Measurements from ENCODE around the gene MTCH2. TPM values are rescaled to one million over a fixed set of nuclear protein-coding genes. Genes with fewer than 3 reads are reported as not detected.

MTCH2 gene
- polyA plus RNA-seq, 6 donors from 2014 or later = 56.9 to 77.3 (median 64.6) TPM

DNA sequence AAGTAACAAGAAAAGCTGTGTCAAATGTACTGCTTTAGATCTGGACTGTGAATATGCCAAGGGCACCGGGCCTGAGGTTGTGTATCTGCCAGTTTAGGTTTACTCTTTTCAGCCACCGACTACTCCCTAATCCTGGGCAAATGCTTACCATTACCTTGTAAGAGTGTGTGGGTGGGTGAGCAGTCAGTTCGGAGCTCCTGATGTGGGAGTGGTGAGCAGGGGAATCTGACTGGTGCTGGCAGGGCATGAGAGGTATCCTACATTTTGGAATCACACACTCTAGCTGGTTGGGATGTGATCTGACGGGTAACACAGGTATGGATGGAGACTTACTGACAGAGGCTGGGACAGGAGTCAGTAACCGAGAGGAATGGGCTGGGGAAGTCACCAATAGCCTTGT lies 58.5 kb downstream of the MTCH2 start:
- DNase-seq (no peak), ATAC-seq (ENCODE audit: low read depth in 2 of 2) (no peak)
- Mint-ChIP-seq H3K9me3 (no peaks in the 10 kb centered on the region), H3K4me1 (peaks cover 9 to 21% (median 16%) of the 10 kb centered on the region in 3 donors), H3K27ac (no peak overlapping the region), H3K27me3 (no peaks in the 10 kb centered on the region), H3K4me3 (peak overlapping the region in 2 of 8 donors; percentile 20 to 26), H3K36me3 (peaks cover 14 to 18% of the 10 kb centered on the region in 2 donors)

DNA sequence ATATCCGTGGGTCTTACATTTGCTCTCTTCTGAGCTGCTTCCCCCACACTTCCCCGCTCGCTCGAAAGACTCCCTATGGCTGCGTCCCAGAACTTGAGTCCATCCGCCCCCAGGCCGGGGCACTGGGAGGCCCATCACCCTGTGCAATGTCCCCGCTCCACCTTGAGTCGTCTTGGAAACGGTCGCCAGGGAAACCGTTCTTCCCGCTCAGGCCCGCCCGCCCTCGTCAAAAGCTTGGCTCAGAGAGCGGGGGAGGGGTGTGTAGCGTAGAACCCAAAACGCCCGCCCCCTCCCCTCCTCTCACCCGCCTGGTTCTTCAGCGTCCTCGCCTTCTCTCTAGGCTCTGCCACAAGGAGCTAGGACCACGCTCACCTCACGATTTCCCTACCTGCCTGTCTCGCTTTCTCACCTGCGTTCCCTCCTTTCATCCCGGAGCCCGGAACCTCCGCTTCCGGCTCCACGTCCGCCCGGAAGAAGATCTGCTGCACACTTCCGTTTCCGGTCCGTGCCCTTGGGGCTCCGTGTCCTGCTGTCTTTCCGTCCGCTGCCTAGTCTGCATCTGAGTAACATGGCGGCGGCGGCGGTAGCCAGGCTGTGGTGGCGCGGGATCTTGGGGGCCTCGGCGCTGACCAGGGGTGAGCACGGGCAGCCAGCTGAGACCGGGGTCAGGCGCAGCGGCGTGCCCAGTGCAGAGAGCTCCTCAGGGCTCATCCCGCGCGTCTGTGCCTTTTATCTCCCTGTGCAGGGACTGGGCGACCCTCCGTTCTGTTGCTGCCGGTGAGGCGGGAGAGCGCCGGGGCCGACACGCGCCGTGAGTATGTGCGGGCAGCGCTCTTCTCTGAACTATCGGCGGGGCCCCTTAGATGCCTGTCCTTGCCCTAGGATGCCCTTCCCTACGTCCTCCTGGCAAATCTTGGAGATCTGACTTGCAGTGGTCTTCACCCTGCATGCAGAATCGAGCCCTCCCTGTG lies 63.5 kb downstream of the MTCH2 start, which contains the start of the genes KBTBD4 and NDUFS3:
Gene KBTBD4 (minus strand): TSS at position 447 of the 971 bp plus-strand sequence. CDS start 19 bp downstream, at position 428.
Gene NDUFS3 (plus strand): TSS at position 551 of the 971 bp plus-strand sequence. CDS start 18 bp downstream, at position 569.
- no peaks in the 10 kb centered on the region for H3K27me3 Mint-ChIP-seq
- H3K4me1 Mint-ChIP-seq = peaks cover 14 to 44% (median 21%) of the 10 kb centered on the region in 3 donors
- H3K27ac Mint-ChIP-seq = peak within 1 kb of the TSS; percentile 94 to 100 (median 98)
- ATAC-seq (ENCODE audit: low read depth in 2 of 2) (peak; percentile 94 to 96), DNase-seq (peak; percentile 83)
- H3K36me3 Mint-ChIP-seq = peaks cover 9 to 13% of the 10 kb centered on the region in 2 donors
- H3K9me3 Mint-ChIP-seq = no peaks in the 10 kb centered on the region
- H3K4me3 Mint-ChIP-seq = peak within 1 kb of the TSS; percentile 92 to 100 (median 100)

DNA sequence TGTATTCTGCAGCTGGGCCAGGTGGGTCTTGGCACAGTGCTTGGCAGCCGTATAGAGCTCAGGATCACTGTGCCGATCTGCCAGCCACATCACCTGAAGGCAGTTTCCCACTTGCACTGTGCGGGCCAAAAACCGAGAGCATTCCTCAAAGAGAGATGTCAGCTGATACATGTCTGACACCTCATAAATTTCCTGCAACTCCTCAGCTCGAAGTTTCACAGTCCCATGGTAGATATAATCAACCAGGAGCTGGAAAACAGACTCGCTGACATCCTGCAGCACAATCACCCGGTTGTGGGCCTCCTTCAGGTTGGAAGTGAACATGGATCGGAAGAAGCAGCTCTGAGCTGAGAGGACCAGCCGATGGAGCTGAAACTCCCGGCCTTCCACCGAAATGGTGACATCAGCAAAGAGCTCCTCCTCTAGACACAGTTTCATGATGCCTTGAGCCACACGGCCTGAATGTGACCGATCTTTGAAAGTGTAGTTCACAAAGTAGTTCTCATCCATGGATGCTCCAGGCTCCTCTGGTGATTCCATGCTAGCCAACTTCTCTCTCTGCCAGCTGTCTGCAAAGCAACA lies 64.8 kb downstream of the MTCH2 start:
- Mint-ChIP-seq H3K4me3 (peak overlapping the region; percentile 92 to 100 (median 100)), H3K27ac (peak overlapping the region in 5 of 6 donors; percentile 32 to 94 (median 59)), H3K9me3 (no peaks in the 10 kb centered on the region), H3K36me3 (peaks cover 7 to 10% of the 10 kb centered on the region in 2 donors), H3K27me3 (no peaks in the 10 kb centered on the region), H3K4me1 (peaks cover 23 to 53% (median 23%) of the 10 kb centered on the region in 3 donors)
- no peak for ATAC-seq (ENCODE audit: low read depth in 2 of 2)
- DNase-seq = no peak

DNA sequence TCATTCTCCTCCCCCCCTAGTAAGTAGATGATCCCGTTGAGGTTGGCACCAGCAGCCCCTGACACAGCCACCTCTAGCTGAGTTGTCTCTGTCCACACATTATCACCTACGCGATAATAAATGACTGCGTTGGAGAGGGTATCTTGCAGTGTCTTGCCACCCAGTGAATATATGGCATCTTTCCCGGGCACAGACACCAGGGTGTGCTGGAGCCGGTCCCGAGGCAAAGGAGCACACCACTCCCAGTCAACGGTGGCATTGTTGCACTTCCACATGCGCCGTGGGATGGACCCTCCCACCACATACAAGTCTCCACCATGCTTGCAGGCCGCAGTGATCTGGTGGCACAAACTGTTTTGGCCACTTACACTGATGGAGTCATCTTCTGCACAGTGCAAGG lies 69.0 kb downstream of the MTCH2 start:
- H3K9me3 Mint-ChIP-seq = no peaks in the 10 kb centered on the region
- no peaks in the 10 kb centered on the region for H3K27me3 Mint-ChIP-seq
- H3K36me3 Mint-ChIP-seq = peaks cover 0 to 6% of the 10 kb centered on the region in 2 donors
- DNase-seq = no peak
- H3K4me3 Mint-ChIP-seq = peak overlapping the region in 1 of 8 donors; percentile 30
- peaks cover 11 to 33% (median 21%) of the 10 kb centered on the region in 3 donors for H3K4me1 Mint-ChIP-seq
- ATAC-seq (ENCODE audit: low read depth in 2 of 2) = no peak
- no peak overlapping the region for H3K27ac Mint-ChIP-seq

DNA sequence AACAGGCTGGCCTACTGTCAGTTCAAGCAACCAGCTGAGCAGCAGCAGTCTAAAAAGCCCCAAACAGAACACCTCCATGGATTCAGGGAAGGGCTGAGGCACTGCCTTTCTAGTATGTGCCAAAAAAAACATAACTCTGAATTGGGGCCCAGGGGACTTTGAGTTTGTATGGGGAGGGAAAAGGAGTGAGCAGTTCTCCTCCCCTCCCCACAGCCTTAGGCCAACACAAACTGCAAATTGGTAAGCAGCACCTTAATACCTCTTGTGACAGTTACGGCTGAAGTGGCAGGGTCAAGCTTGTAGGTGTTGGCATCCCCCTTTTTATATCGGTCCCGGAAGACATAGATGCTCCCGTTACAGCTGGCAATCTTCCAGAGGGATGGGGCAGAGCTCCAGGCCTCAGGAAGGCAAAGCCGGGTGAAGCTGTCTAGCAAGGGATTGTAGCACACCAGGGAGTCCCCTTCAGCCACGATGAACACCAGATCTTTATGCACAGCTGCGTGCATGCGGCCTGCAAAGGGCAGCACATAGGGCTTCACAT lies 69.6 kb downstream of the MTCH2 start:
- no peaks in the 10 kb centered on the region for H3K9me3 Mint-ChIP-seq
- H3K4me3 Mint-ChIP-seq = peak overlapping the region in 1 of 8 donors; percentile 30
- peaks cover 10 to 29% (median 21%) of the 10 kb centered on the region in 3 donors for H3K4me1 Mint-ChIP-seq
- H3K27ac Mint-ChIP-seq = no peak overlapping the region
- ATAC-seq (ENCODE audit: low read depth in 2 of 2) = no peak
- no peak for DNase-seq
- H3K36me3 Mint-ChIP-seq = peaks cover 0 to 6% of the 10 kb centered on the region in 2 donors
- no peaks in the 10 kb centered on the region for H3K27me3 Mint-ChIP-seq

DNA sequence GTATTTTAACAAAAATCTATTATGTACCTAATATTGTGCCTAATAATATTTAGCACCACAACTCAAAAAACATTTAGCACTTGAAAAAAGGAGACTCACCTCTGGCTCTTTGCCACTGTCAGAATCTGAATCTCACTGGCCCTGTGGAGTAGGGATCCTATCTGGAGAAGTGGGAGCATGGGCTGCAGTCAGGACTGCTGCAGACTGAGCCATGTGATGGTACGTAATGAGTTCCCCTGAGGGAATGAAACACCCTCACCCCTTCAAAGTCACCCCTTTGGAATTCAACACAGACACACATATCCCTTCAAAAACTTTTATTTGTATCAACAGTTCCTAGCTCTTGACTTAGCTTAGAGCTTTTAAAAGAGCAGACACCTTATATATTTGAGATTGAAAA lies 70.5 kb downstream of the MTCH2 start:
- peak overlapping the region in 1 of 8 donors; percentile 15 for H3K4me3 Mint-ChIP-seq
- no peak for DNase-seq
- no peak for ATAC-seq (ENCODE audit: low read depth in 2 of 2)
- H3K27me3 Mint-ChIP-seq = no peaks in the 10 kb centered on the region
- H3K4me1 Mint-ChIP-seq = peaks cover 5 to 21% (median 20%) of the 10 kb centered on the region in 3 donors
- H3K36me3 Mint-ChIP-seq = peaks cover 0 to 6% of the 10 kb centered on the region in 2 donors
- peak overlapping the region in 3 of 6 donors; percentile 7 to 39 (median 17) for H3K27ac Mint-ChIP-seq
- H3K9me3 Mint-ChIP-seq = no peaks in the 10 kb centered on the region

DNA sequence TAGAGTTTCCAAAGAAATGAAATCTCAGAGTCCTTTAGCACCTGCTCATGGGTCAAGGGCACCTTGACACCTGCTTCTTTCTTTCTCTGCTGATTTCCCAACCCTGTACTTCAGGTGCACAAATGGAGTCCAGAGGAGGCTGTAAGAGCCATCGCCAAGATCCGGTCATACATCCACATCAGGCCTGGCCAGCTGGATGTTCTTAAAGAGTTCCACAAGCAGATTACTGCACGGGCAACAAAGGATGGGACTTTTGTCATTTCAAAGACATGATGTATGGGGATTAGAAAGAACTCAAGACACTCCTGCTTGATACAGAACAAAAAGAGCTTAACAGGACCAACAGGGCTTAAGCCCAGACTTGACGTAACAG lies 71.0 kb downstream of the MTCH2 start:
- no peak for DNase-seq
- peak overlapping the region in 4 of 6 donors; percentile 12 to 59 (median 41) for H3K27ac Mint-ChIP-seq
- peaks cover 0 to 6% of the 10 kb centered on the region in 2 donors for H3K36me3 Mint-ChIP-seq
- peaks cover 9 to 27% (median 21%) of the 10 kb centered on the region in 3 donors for H3K4me1 Mint-ChIP-seq
- no peaks in the 10 kb centered on the region for H3K9me3 Mint-ChIP-seq
- no peaks in the 10 kb centered on the region for H3K27me3 Mint-ChIP-seq
- no peak for ATAC-seq (ENCODE audit: low read depth in 2 of 2)
- peak overlapping the region in 1 of 8 donors; percentile 15 for H3K4me3 Mint-ChIP-seq

DNA sequence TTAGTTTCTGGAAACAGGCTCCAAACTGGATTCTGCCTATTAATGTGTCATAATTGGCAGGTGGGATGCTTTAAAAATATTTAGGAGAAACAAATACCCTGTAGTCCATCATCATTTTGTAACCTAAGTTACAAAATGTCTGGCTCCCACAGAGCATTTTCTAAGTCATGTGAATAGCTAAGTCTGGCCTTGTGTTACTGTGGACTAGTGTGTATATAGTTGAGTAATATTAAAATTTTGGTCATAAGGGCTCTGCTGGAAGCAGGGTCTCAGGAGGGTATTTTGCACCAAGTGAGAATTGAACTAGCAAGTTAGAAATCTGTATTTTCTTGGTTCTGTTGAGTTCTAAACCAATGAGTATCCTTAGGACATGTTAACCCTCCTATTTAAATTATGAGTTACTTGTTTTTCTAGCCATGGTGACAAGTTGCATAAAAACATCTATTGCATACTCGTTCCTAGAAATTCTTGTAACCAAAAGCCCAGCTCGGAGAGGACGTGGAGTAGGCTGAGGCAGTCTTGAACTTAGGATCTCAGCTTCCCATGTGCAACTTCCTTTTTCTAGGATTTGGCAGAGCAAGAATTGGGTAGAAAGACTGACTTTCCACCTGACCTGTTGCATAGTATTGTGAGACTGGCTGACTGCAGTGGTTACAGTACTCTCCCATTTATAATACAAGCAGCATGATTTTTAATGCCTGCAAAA lies 71.6 kb downstream of the MTCH2 start:
- no peaks in the 10 kb centered on the region for H3K27me3 Mint-ChIP-seq
- DNase-seq = no peak
- H3K4me1 Mint-ChIP-seq = peaks cover 9 to 27% (median 22%) of the 10 kb centered on the region in 3 donors
- no peak for ATAC-seq (ENCODE audit: low read depth in 2 of 2)
- H3K9me3 Mint-ChIP-seq = no peaks in the 10 kb centered on the region
- H3K36me3 Mint-ChIP-seq = peaks cover 0 to 6% of the 10 kb centered on the region in 2 donors
- peak overlapping the region in 1 of 6 donors; percentile 12 for H3K27ac Mint-ChIP-seq
- H3K4me3 Mint-ChIP-seq = peak overlapping the region in 1 of 8 donors; percentile 15

DNA sequence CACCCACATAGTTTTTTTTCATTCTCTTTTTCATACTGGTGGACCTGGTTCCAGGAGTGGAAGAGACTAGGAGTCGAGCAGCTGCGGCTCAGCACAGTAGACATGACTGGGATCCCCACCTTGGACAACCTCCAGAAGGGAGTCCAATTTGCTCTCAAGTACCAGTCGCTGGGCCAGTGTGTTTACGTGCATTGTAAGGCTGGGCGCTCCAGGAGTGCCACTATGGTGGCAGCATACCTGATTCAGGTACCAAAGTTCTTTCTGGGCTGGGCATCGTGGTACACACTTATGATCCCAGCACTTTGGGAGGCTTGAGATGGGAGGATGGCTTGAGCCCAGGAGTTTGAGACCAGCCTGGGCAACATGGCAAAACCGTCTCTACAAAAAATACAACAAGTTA lies 72.7 kb downstream of the MTCH2 start:
- DNase-seq (no peak), ATAC-seq (ENCODE audit: low read depth in 2 of 2) (no peak)
- Mint-ChIP-seq H3K4me1 (peaks cover 14 to 31% (median 25%) of the 10 kb centered on the region in 3 donors), H3K27ac (peak overlapping the region in 1 of 6 donors; percentile 47), H3K4me3 (no peak overlapping the region), H3K36me3 (peaks cover 0 to 6% of the 10 kb centered on the region in 2 donors), H3K27me3 (no peaks in the 10 kb centered on the region), H3K9me3 (no peaks in the 10 kb centered on the region)

Other genes with a start within 250 kb of the MTCH2 start
- 10 to 100 TPM in 5 of 6 donors, 1 to 10 TPM in 1; 7.5 to 21.9 (median 17.2) TPM for gene SLC39A13, start 234.0 kb downstream of the MTCH2 start, polyA plus RNA-seq (ENCODE audit: low read depth in 6 of 6)
- 100 to 1,000 TPM in 2 of 6 donors, 10 to 100 TPM in 4; 78.6 to 109 (median 95.1) TPM for gene PSMC3, start 216.1 kb downstream of the MTCH2 start, polyA plus RNA-seq (ENCODE audit: low read depth in 6 of 6)
- gene RAPSN, start 193.4 kb downstream of the MTCH2 start, polyA plus RNA-seq (ENCODE audit: low read depth in 6 of 6) = not detected
- 10 to 100 TPM; 61.5 to 96.8 (median 69.0) TPM for gene CELF1, start 89.4 kb downstream of the MTCH2 start, polyA plus RNA-seq (ENCODE audit: low read depth in 6 of 6)
- 100 to 1,000 TPM in 1 of 6 donors, 10 to 100 TPM in 5; 69.3 to 133 (median 81.2) TPM for gene PTPMT1, start 77.0 kb downstream of the MTCH2 start, polyA plus RNA-seq (ENCODE audit: low read depth in 6 of 6)
- gene KBTBD4, start 63.6 kb downstream of the MTCH2 start, polyA plus RNA-seq (ENCODE audit: low read depth in 6 of 6) = 10 to 100 TPM; 32.5 to 71.8 (median 46.1) TPM
- gene NDUFS3, start 63.5 kb downstream of the MTCH2 start, polyA plus RNA-seq (ENCODE audit: low read depth in 6 of 6) = 100 to 1,000 TPM in 3 of 6 donors, 10 to 100 TPM in 3; 83.1 to 113 (median 99.6) TPM
- gene FAM180B, start 55.9 kb downstream of the MTCH2 start, polyA plus RNA-seq (ENCODE audit: low read depth in 6 of 6) = not detected
- gene C1QTNF4, start 48.1 kb downstream of the MTCH2 start, polyA plus RNA-seq (ENCODE audit: low read depth in 6 of 6) = under 1 TPM in 1 of 6 donors, not detected in 5; 0.91 TPM
- gene AGBL2, start 72.8 kb upstream of the MTCH2 start, polyA plus RNA-seq (ENCODE audit: low read depth in 6 of 6) = 10 to 100 TPM in 1 of 6 donors, 1 to 10 TPM in 5; 3.1 to 14.6 (median 5.7) TPM
- 10 to 100 TPM; 30.9 to 88.8 (median 61.2) TPM for gene FNBP4, start 124.8 kb upstream of the MTCH2 start, polyA plus RNA-seq (ENCODE audit: low read depth in 6 of 6)
- 10 to 100 TPM; 25.7 to 57.4 (median 38.5) TPM for gene NUP160, start 205.8 kb upstream of the MTCH2 start, polyA plus RNA-seq (ENCODE audit: low read depth in 6 of 6)